Body of pancreas (tissue), 4 donors: ENCODE measurements around the gene SERPINA4. TPM values are rescaled to one million over a fixed set of nuclear protein-coding genes. Genes with fewer than 3 reads are reported as not detected.
"Not testable (repeated sequence)": the region's sequence is repeated elsewhere in the genome, so short reads cannot be mapped to it uniquely, and the experiment has no call there.

ENCODE experiments used
- ATAC-seq: fragments of 150-250 bp; one replicate; pipeline ENCODE4 v1.9.1; 2016
- DNase-seq, 4 donors: peaks; one replicate each; pipeline ENCODE4 v3.0.0-alpha.2; 2019
- H3K27ac ChIP-seq, 4 donors: fragments of 200-600 bp; sonication (generic); 1 replicate in 3 of 4; 2 replicates in 1 of 4; pipeline versions ENCODE4 v1.5.1 to v1.6.1; 2016 to 2019; ENCODE audit warnings: mild to moderate bottlenecking in 1 of 4, mixed read lengths in 1 of 4, moderate library complexity in 1 of 4
- H3K27me3 ChIP-seq, 2 donors: fragments of 200-600 bp; sonication (generic); one replicate each; pipeline ENCODE4 v1.6.0; 2016; ENCODE audit warnings: mild to moderate bottlenecking in 1 of 2
- H3K36me3 ChIP-seq, 2 donors: fragments of 200-600 bp; sonication (generic); replicated peaks in 1 of 2; 2 replicates each; pipeline ENCODE4 v1.5.1; 2016; ENCODE audit warnings: low read depth in 2 of 2; ENCODE audit not compliant: insufficient read depth in 1 of 2
- H3K4me1 ChIP-seq: fragments of 200-600 bp; sonication (generic); one replicate; pipeline ENCODE4 v1.6.0; 2016
- H3K4me3 ChIP-seq, 2 donors: fragments of 200-600 bp; sonication (generic); 1 replicate in 1 of 2; 2 replicates in 1 of 2; pipeline ENCODE4 v1.5.1; 2016 to 2019
- H3K9me3 ChIP-seq, 3 donors: fragments of 200-600 bp; sonication (generic); 1 replicate in 2 of 3; 2 replicates in 1 of 3; pipeline ENCODE4 v1.5.1; 2016
- POLR2A ChIP-seq, 3 donors: fragments of 450-650 bp; IDR thresholded peaks; one replicate each; pipeline ENCODE4 v1.6.1; 2016; ENCODE audit warnings: antibody characterized with exemption in 3 of 3, mild to moderate bottlenecking in 2 of 3
- WGBS, 2 donors: methylation state at CpG; one replicate each; pipeline ENCODE4 v1.1.5; 2017; 5-methylcytosine and 5-hydroxymethylcytosine counted together
- intact Hi-C: fragments of 100-400 bp; cut with DNase I; formaldehyde crosslinking; loops from one replicate; pipeline ENCODE4 v1.15.1; 2023
- total RNA-seq, 2 donors: library from RNA; depleted of rRNA; stranded (reverse); fragments of >200 nt; gene quantifications; one replicate each; pipeline ENCODE4 v1.1.0, GENCODE V29; 2016
- TF ChIP-seq, protein P1 (sequence below), 7 experiments: fragments of 450-650 bp in 4 of 7; fragments of 200-600 bp in 3 of 7; sonication (generic) in 3 of 7; IDR thresholded peaks; one replicate each; pipeline ENCODE4 v1.5.1; 2016 to 2019; ENCODE audit warnings: antibody characterized with exemption in 7 of 7

The SERPINA4 gene
- total RNA-seq, 2 donors from 2014 or later: 42.8 to 57.6 TPM

DNA sequence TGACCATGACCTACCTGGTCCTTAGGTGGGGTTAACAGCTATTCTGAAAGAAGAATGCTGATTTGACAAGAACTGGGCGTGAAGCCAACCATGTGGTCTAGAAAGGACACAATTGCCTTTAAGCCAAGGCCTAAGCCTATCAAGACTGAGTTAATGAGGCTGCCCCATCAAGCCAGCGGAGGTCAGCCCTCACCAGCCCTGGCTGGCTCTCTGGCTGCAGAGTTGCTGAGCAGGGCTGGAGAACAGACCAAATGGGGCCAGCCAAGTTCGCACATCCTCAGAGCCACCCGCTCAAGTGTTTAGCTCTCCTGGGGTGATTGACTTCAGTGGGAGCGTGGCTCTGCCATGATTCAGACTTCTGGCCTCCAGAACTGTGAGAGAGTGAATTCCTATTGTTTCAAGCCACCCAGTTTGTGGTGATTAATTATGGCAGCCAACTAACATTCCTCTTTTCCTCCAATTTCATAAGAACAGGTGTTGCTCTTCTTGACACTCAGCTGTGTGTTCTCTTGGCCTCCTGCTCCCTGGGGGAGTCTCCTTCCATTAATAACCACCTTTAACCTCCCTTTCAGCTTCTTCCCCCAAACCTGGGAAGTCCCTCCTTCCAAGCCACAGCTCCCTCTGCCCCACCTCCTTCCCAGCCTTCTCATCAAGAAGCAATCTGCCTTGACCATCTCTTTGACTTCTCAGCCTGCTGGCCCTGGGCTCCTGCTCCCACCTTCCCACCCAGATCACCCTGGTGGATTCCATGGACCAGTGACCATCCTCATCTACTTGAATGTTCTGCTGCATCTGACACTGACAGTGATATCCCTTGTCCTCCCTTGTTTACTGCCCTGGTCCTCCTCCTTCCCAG is 14.7 kb downstream of the SERPINA4 start:
- WGBS, 2 donors: 51 to 53% methylated on average over 2 to 5 of the region's 5 CpGs
- ATAC-seq (peak; percentile 68), DNase-seq (peak; percentile 66 to 82 (median 77))
- Histone ChIP-seq H3K36me3 (no peaks in the 10 kb centered on the region), H3K4me1 (peaks cover 70% of the 10 kb centered on the region), H3K9me3 (no peaks in the 10 kb centered on the region), H3K4me3 (no peak overlapping the region), H3K27me3 (no peaks in the 10 kb centered on the region), H3K27ac (peak overlapping the region; percentile 59 to 75 (median 67))
- intact Hi-C loops: no loop called here
- no peak for TF ChIP-seq POLR2A (IDR thresholded peaks at IDR 0.05)
- TF ChIP-seq, protein P1, sequence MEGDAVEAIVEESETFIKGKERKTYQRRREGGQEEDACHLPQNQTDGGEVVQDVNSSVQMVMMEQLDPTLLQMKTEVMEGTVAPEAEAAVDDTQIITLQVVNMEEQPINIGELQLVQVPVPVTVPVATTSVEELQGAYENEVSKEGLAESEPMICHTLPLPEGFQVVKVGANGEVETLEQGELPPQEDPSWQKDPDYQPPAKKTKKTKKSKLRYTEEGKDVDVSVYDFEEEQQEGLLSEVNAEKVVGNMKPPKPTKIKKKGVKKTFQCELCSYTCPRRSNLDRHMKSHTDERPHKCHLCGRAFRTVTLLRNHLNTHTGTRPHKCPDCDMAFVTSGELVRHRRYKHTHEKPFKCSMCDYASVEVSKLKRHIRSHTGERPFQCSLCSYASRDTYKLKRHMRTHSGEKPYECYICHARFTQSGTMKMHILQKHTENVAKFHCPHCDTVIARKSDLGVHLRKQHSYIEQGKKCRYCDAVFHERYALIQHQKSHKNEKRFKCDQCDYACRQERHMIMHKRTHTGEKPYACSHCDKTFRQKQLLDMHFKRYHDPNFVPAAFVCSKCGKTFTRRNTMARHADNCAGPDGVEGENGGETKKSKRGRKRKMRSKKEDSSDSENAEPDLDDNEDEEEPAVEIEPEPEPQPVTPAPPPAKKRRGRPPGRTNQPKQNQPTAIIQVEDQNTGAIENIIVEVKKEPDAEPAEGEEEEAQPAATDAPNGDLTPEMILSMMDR (IDR thresholded peaks at IDR 0.05): no peak

DNA sequence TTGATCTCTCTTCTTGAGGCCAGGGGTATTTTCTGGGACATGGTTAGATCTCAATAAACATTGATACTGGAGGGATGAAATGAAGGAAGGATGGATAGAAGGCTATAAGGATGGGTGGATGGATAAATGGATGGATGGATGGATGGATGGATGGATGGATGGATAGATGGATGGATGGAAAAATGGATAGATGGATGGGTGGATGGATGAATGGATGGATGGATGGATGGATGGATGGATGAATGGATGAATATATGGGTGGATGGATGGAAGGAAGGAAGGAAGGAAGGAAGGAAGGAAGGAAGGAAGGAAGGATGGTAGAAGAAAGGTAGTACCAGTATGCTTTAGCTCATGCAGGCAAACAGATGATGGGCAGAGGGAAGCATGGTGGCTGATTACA is 16.2 kb downstream of the SERPINA4 start:
- not testable (repeated sequence) for H3K27me3 ChIP-seq, ATAC-seq

DNA sequence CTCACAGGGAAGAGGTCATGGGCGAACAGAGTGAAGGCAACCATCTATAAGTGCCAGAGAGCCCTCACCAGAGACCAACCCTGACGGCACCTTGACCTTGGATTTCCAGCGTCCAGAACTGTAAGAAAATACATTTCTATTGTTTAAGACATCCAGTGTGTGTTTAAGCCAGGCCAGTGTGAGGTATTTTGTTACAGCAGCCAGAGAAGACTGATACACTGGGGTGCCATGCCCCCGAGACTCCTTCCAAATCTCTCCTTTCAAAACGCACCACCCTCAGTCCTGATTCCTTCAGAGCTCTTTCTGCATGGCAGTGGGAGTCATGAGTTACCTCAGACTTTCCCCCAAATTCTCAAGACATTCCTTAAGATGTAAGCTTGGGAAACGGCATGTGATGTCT is 17.5 kb downstream of the SERPINA4 start:
- intact Hi-C loops: no loop called here
- Histone ChIP-seq H3K4me1 (peaks cover 70% of the 10 kb centered on the region), H3K27me3 (no peaks in the 10 kb centered on the region), H3K27ac (no peak overlapping the region), H3K4me3 (no peak overlapping the region), H3K9me3 (no peaks in the 10 kb centered on the region), H3K36me3 (no peaks in the 10 kb centered on the region)
- no peak for DNase-seq
- no peak for ATAC-seq
- no peak for TF ChIP-seq POLR2A (IDR thresholded peaks at IDR 0.05)
- TF ChIP-seq, protein P1 (IDR thresholded peaks at IDR 0.05): no peak
- WGBS, 2 donors: 90 to 93% methylated on average over 6 of the region's 6 CpGs

More for the DNA sequence above, 16.2 kb downstream of the SERPINA4 start:
- H3K4me1 ChIP-seq: peaks cover 70% of the 10 kb centered on the region
- H3K27ac ChIP-seq: peak overlapping the region in 1 of 4 donors; percentile 75
- H3K4me3 ChIP-seq, H3K36me3 ChIP-seq, DNase-seq, H3K9me3 ChIP-seq, intact Hi-C loops: not testable (repeated sequence)

DNA sequence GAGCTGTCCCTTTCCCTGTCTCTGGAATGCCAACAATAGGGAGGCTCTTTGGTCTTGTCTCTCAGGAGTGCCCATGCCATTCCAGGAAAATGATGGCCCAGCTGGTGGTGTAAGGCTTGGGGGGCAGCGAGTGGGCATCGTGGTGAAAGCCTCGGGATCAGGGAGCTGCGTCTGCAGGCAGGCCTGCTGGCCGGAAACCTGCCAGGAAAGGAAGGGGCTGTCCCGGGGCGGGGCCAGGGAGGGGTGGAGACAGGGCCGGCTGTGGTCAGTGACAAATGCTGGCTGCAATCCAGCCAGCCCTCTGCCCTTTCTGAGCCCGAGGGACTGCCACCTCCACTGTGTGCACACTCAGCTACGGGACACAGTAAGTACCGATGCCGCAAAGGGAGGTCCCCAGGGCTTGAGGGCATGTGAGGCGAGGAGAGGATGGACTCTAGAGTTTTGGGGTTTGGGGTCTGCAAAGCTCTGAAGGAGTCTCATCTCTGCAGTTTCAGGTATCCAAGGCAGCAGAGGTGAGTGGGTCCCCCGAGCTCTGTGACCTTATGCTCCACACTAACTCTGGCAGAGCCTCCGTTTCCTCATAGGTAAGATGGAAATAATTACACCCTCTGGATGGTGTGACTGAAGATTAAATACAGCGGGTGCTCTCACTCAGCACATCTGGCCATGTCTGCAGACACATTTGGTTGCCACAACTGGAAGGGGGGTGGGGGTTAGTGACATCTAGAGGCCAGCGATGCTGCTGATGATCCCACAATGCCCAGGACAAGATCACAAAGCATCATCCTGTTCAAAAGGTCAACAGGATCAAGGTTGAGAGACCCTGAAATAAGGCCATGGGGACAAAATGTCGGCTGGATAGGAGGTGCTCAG is 20.1 kb downstream of the SERPINA4 start, which contains the start of gene SERPINA5:
SERPINA5 (plus strand) TSS at position 300 of the 873 bp plus-strand sequence. CDS start 5,937 bp downstream, outside the sequence.
- Histone ChIP-seq H3K36me3 (no peaks in the 10 kb centered on the region), H3K9me3 (no peaks in the 10 kb centered on the region), H3K4me1 (peaks cover 69% of the 10 kb centered on the region), H3K27me3 (no peaks in the 10 kb centered on the region), H3K4me3 (no peak within 1 kb of the TSS), H3K27ac (peak within 1 kb of the TSS; percentile 65 to 84 (median 78))
- peak in 2 of 3 donors; percentile 63 to 70 for TF ChIP-seq POLR2A (IDR thresholded peaks at IDR 0.05)
- TF ChIP-seq, protein P1 (IDR thresholded peaks at IDR 0.05): no peak
- peak; percentile 67 for ATAC-seq
- WGBS, 2 donors: 30 to 35% methylated on average over 12 to 16 of the region's 18 CpGs
- intact Hi-C loops: no loop called here
- peak; percentile 78 to 92 (median 88) for DNase-seq

DNA sequence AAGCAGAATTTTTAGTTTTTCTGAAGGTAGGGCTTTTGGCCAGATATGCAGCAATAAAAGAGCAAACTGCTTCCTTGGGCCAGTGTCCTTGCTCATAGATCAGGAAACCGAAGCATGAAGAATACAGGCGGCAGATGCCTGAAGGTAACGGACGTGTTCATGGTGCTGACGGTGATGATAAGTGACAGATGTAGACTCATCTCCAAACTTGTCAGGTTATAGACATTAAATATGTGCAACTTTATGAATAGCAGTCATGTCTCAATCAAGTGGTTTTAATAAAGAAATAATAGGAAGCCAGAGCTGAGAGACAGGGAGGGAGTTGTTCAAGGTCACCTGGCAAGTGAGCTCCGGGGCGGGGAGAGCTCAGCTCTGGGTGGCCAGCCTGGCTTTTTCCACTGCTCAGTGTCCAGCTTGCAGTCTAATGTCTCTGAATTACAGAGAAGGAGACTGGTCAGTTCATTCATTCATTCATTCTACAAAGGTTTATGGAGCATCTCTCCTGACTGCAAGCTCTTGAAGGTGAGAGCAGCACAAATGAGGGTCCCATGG is 21.0 kb downstream of the SERPINA4 start:
- intact Hi-C loops: no loop called here
- peak; percentile 75 for ATAC-seq
- Histone ChIP-seq H3K4me1 (peaks cover 64% of the 10 kb centered on the region), H3K27ac (peak overlapping the region; percentile 65 to 84 (median 78)), H3K27me3 (no peaks in the 10 kb centered on the region), H3K4me3 (no peak overlapping the region), H3K36me3 (no peaks in the 10 kb centered on the region), H3K9me3 (no peaks in the 10 kb centered on the region)
- DNase-seq: peak; percentile 66 to 81 (median 76)
- 16 to 18% methylated on average over 7 of the region's 7 CpGs for WGBS, 2 donors
- TF ChIP-seq POLR2A (IDR thresholded peaks at IDR 0.05): no peak
- TF ChIP-seq, protein P1 (IDR thresholded peaks at IDR 0.05): no peak
